AG09319 (cell line): ENCODE results near the gene MAGEB10.
"Not testable (repeated sequence)": the region's sequence is repeated elsewhere in the genome, so short reads cannot be mapped to it uniquely, and the experiment has no call there.

ENCODE experiments used
- DNase-seq: peaks from one replicate; pipeline ENCODE4 v3.0.0-alpha.2; 2010; ENCODE audit warnings: low read depth; ENCODE audit errors: extremely low read depth
- CTCF ChIP-seq: IDR thresholded peaks from 2 replicates; pipeline ENCODE4 v1.5.1; 2011; ENCODE audit warnings: low read depth, mild to moderate bottlenecking, inconsistent platforms, low read length, moderate library complexity

The MAGEB10 gene

GRCh38 chrX:27807690-27808089 lies at the start of gene MAGEB10:
Gene MAGEB10 (plus strand): TSS chrX:27807990. CDS start chrX:27821307, 13,317 bp downstream.
- DNase-seq: no peak
- TF ChIP-seq CTCF: no peak

GRCh38 chrX:27765718-27766117 lies 42.1 kb upstream of the MAGEB10 start:
- TF ChIP-seq CTCF: no peak
- DNase-seq: no peak

GRCh38 chrX:27767387-27767786 lies 40.4 kb upstream of the MAGEB10 start:
- DNase-seq: no peak
- TF ChIP-seq CTCF: no peak

- no peak for DNase-seq
- TF ChIP-seq CTCF: no peak
These were observed 31.8 kb upstream of the MAGEB10 start for GRCh38 chrX:27775984-27776383.

GRCh38 chrX:27796640-27797257 lies 11.0 kb upstream of the MAGEB10 start:
- TF ChIP-seq CTCF: no peak
- DNase-seq: no peak

- TF ChIP-seq CTCF: no peak
- no peak for DNase-seq
These were observed 10.2 kb upstream of the MAGEB10 start for GRCh38 chrX:27797575-27797974.

- TF ChIP-seq CTCF: no peak
- no peak for DNase-seq
These were observed 436 bp downstream of the MAGEB10 start for GRCh38 chrX:27808226-27808625.

GRCh38 chrX:27808991-27809859 lies 1.4 kb downstream of the MAGEB10 start:
- not testable (repeated sequence) for DNase-seq
